ENCODE measurements around the gene DPT. TPM values are rescaled to one million over a fixed set of nuclear protein-coding genes. Genes with fewer than 3 reads are reported as not detected.

Gene DPT
- total and polyA plus RNA-seq, 2 donors (not counting 3 experiments of a cell fraction or from before 2014, with no cell fraction given), result not detected

GRCh38 chr1:168706391-168706992, 22.5 kb downstream of the DPT start:
- no peak overlapping the region for H3K4me2 ChIP-seq (ENCODE audit: insufficient read depth, low read length)
- no peaks in the 10 kb centered on the region for H3K9me3 ChIP-seq (replicated peaks; ENCODE audit: control insufficient read depth, insufficient read depth, low read length)
- no peaks in the 10 kb centered on the region for H4K20me1 ChIP-seq (replicated peaks; ENCODE audit: control insufficient read depth, extremely low read depth, insufficient read depth, low read length)
- no TSS peak for BruUV-seq (replicated peaks)
- H3K4me3 ChIP-seq (replicated peaks in 1 of 3; ENCODE audit: insufficient read depth in 1 of 3, low read depth in 1 of 3, low read length in 3 of 3), result no peak overlapping the region
- no peaks in the 10 kb centered on the region for H3K9me1 ChIP-seq (replicated peaks; ENCODE audit: control insufficient read depth, extremely low read depth, insufficient read depth, low read length)
- no peaks in the 10 kb centered on the region for H3K4me1 ChIP-seq (ENCODE audit: control insufficient read depth, extremely low read depth, insufficient read depth, low read length)
- no peak for DNase-seq (ENCODE audit: low read depth, low spot score)
- no peak overlapping the region for H3K27ac ChIP-seq (ENCODE audit: insufficient read depth, low read depth, low read length)
- H2AFZ ChIP-seq (ENCODE audit: low read depth, low read length), result no peak overlapping the region
- CTCF ChIA-PET, result interaction anchor here (0.7 to 1.6 kb wide), 2 partner anchors 13 to 55 kb away, joined by 3 read pairs; no protein-coding TSS in a partner anchor
- dilution Hi-C loops (cut with MboI; ENCODE audit: extremely low pct_ligation_motif_present, low sequenced_read_pairs), result no loop called here
- no peak for TF ChIP-seq POLR2A (IDR thresholded peaks at IDR 0.05; ENCODE audit: low read depth, low read length)
- TF ChIP-seq POLR2AphosphoS5 (IDR thresholded peaks at IDR 0.05; ENCODE audit: insufficient read depth, low read depth, low read length), result no peak
- TF ChIP-seq JUN (IDR thresholded peaks at IDR 0.05; ENCODE audit: borderline replicate concordance, insufficient read depth, insufficient read length, low read depth), result no peak
- no peak for TF ChIP-seq CTCF (IDR thresholded peaks at IDR 0.05; ENCODE audit: extremely low read depth in 1 of 2, insufficient read depth in 1 of 2, low read depth in 1 of 2, low read length in 2 of 2)
- TF ChIP-seq FOS (IDR thresholded peaks at IDR 0.05; ENCODE audit: borderline replicate concordance, insufficient read depth, low read length), result no peak
- TF ChIP-seq MYC (IDR thresholded peaks at IDR 0.05; ENCODE audit: low read depth, low read length), result no peak
- H3K36me3 ChIP-seq (ENCODE audit: control insufficient read depth in 2 of 2, extremely low read depth in 1 of 2, insufficient read depth in 2 of 2, low read length in 2 of 2), result no peaks in the 10 kb centered on the region
- no peak overlapping the region for H3K9ac ChIP-seq (replicated peaks; ENCODE audit: extremely low read depth, insufficient read depth, low read length)
- no peak for FAIRE-seq
- H3K79me2 ChIP-seq (ENCODE audit: control insufficient read depth, insufficient read depth, low read length), result no peaks in the 10 kb centered on the region
- POLR2A ChIA-PET, result no interaction called here
- intact Hi-C loops (cut with micrococcal nuclease), result no loop called here
- H3K27me3 ChIP-seq (ENCODE audit: control insufficient read depth in 2 of 2, insufficient read depth in 2 of 2, low read length in 2 of 2), result no peaks in the 10 kb centered on the region
